ENCODE measurements around the gene CFAP57. TPM values are rescaled to one million over a fixed set of nuclear protein-coding genes. Genes with fewer than 3 reads are reported as not detected.

Gene CFAP57
- total and polyA plus RNA-seq, 9 of the 15 experiments (the other 6 are each of a cell fraction or from before 2014, with no cell fraction given) = 0.04 to 0.22 (median 0.07) TPM; not detected in 3

DNA sequence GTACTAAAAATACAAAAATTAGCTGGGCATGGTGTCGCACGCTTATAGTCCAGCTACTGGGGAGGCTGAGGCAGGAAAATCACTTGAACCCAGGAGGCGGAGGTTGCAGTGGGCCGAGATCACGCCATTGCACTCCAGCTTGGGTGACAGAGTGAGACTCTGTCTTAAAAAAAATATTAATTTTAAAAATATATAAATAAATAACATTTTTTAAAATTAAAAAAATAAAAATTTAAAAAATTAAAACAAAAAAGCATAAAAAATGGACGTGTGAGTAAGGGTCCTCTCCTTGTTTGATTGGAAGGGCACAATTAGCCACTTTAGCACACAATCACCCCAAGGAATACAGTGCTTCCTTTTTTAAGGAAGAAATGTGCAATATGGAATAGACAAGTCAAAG lies 18.7 kb upstream of the CFAP57 start (continued):
- TF ChIP-seq HNRNPK (IDR thresholded peaks at IDR 0.05; ENCODE audit: low read depth, low read length, poor library complexity, severe bottlenecking) (no peak), IRF2 (CRISPR knock-in tag; IDR thresholded peaks at IDR 0.05) (no peak), MED1 (CRISPR knock-in tag; IDR thresholded peaks at IDR 0.05; ENCODE audit: borderline replicate concordance) (no peak)

DNA sequence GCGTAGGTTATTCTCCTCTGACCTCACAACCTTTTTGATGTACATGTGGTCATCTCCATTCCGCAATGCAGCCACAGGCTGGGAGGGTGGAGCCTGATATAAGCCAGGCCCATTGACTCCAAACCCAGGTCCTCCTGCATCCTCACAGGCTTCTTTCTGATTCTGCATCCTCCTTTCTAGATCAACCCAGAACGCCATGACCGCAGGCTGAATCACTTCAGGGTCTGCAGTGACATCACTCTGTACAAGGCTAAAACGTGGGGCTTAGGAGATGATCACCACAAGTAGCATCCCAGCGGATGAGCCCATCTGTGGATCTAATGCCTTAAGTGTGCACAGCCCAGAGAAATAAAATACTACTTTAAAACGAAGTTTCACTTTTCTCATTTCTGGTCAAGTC lies 16.1 kb upstream of the CFAP57 start:
- 1% methylated on average over 7 of the region's 7 CpGs for WGBS (ENCODE audit: insufficient coverage, low coverage, missing lambda C conversion rate)
- intact Hi-C loops (cut with micrococcal nuclease) = no loop called here
- ChIA-PET CTCF (ENCODE audit: low intra/inter-chr PET ratio) (no interaction called here), POLR2A (interaction anchor here (0.7 kb wide), 1 partner anchor 9 kb away, joined by 4 read pairs; no protein-coding TSS in a partner anchor)
- ATAC-seq (peak; percentile 65), DNase-seq (ENCODE audit: extremely low read depth in 1 of 4, low spot score in 3 of 4) (no peak), FAIRE-seq (no peak)
- no peak overlapping the region for H2AFZ ChIP-seq (ENCODE audit: low read depth, low read length)
- H3K4me1 ChIP-seq (replicated peaks in 1 of 2; ENCODE audit: control insufficient read depth in 2 of 2, insufficient read depth in 2 of 2, low read length in 2 of 2) = no peaks in the 10 kb centered on the region; a peak in 1 of 5 replicates
- H3K9me3 ChIP-seq (replicated peaks; ENCODE audit: control insufficient read depth, insufficient read depth, low read depth, low read length) = no peaks in the 10 kb centered on the region
- no TSS peak for BruUV-seq (replicated peaks)
- H3K9ac ChIP-seq (ENCODE audit: insufficient read depth in 1 of 2, low read depth in 2 of 2, low read length in 2 of 2) = no peak overlapping the region
- H3K36me3 ChIP-seq (ENCODE audit: control insufficient read depth, insufficient read depth, low read length) = no peaks in the 10 kb centered on the region
- H4K20me1 ChIP-seq (replicated peaks; ENCODE audit: control insufficient read depth, insufficient read depth, low read length) = no peaks in the 10 kb centered on the region
- no peaks in the 10 kb centered on the region for H3K9me1 ChIP-seq (ENCODE audit: control insufficient read depth, insufficient read depth, low read length)
- H3K27ac ChIP-seq (ENCODE audit: extremely low read depth, low read depth, low read length) = no peak overlapping the region
- H3K27me3 ChIP-seq (ENCODE audit: control insufficient read depth in 2 of 2, insufficient read depth in 2 of 2, low read length in 2 of 2) = peaks cover 24 to 26% of the 10 kb centered on the region in 2 experiments
- H3K4me3 ChIP-seq = no peak overlapping the region
- in situ Hi-C loops (cut with MboI) = no loop called here
- no peaks in the 10 kb centered on the region for H3K79me2 ChIP-seq (ENCODE audit: control insufficient read depth, insufficient read depth, low read length)
- H3K4me2 ChIP-seq (ENCODE audit: insufficient read depth, low read length) = no peak overlapping the region
- TF ChIP-seq IRF1 (CRISPR knock-in tag; IDR thresholded peaks at IDR 0.05; ENCODE audit: borderline replicate concordance) = no peak
- no peak for TF ChIP-seq RBM22 (IDR thresholded peaks at IDR 0.05; ENCODE audit: low read depth, low read length, poor library complexity, severe bottlenecking)
- TF ChIP-seq RBM34 (IDR thresholded peaks at IDR 0.05; ENCODE audit: borderline replicate concordance, insufficient read depth, low read length) = no peak
- TF ChIP-seq KAT8 (IDR thresholded peaks at IDR 0.05; ENCODE audit: low read depth) = no peak
- TF ChIP-seq U2AF1 (optimal IDR thresholded peaks at IDR 0.05; ENCODE audit: low read depth, low read length) = no peak
- no peak for TF ChIP-seq ZNF785 (CRISPR knock-in tag; IDR thresholded peaks at IDR 0.05)
- no peak for TF ChIP-seq ZNF57 (CRISPR knock-in tag; IDR thresholded peaks at IDR 0.05)
- no peak for TF ChIP-seq IFI16 (CRISPR knock-in tag; IDR thresholded peaks at IDR 0.05)
- no peak for TF ChIP-seq POLR2AphosphoS5 (IDR thresholded peaks at IDR 0.05; ENCODE audit: control insufficient read depth, insufficient read depth, low read depth, low read length)
- TF ChIP-seq, protein P1, sequence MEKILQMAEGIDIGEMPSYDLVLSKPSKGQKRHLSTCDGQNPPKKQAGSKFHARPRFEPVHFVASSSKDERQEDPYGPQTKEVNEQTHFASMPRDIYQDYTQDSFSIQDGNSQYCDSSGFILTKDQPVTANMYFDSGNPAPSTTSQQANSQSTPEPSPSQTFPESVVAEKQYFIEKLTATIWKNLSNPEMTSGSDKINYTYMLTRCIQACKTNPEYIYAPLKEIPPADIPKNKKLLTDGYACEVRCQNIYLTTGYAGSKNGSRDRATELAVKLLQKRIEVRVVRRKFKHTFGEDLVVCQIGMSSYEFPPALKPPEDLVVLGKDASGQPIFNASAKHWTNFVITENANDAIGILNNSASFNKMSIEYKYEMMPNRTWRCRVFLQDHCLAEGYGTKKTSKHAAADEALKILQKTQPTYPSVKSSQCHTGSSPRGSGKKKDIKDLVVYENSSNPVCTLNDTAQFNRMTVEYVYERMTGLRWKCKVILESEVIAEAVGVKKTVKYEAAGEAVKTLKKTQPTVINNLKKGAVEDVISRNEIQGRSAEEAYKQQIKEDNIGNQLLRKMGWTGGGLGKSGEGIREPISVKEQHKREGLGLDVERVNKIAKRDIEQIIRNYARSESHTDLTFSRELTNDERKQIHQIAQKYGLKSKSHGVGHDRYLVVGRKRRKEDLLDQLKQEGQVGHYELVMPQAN (IDR thresholded peaks at IDR 0.05; ENCODE audit: borderline replicate concordance) = no peak
- TF ChIP-seq TAL1 (IDR thresholded peaks at IDR 0.05) = no peak
- TF ChIP-seq ZNF24 (IDR thresholded peaks at IDR 0.05) = no peak

All from K562 (cell line).